GM23338 (cell line): ENCODE data around the gene CDYL. TPM values are rescaled to one million over a fixed set of nuclear protein-coding genes. Genes with fewer than 3 reads are reported as not detected.
A peak's percentile ranks its signal among the peaks of the same experiment; 100 is the strongest.

Experiments
- ATAC-seq: fragments of 200-7000 bp; cut with Tn5 transposase; 3 replicates; pipeline ENCODE4 v1.9.1; 2020
- DNase-seq: peaks from one replicate; pipeline ENCODE4 v3.0.0-alpha.2; 2015; ENCODE audit warnings: low spot score
- H2AFZ ChIP-seq: fragments of 200-600 bp; sonication (generic); 2 replicates; pipeline ENCODE4 v1.8.0; 2016; ENCODE audit warnings: antibody characterized with exemption, mild to moderate bottlenecking, moderate library complexity
- H3F3A ChIP-seq: fragments of 200-600 bp; sonication (generic); replicated peaks from 2 replicates; pipeline ENCODE4 v1.8.0; 2017; ENCODE audit warnings: antibody characterized with exemption, mixed run types, low read depth
- H3K27ac ChIP-seq: fragments of 200-600 bp; sonication (generic); 2 replicates; pipeline ENCODE4 v1.6.1; 2016; ENCODE audit warnings: low read depth
- H3K27me3 ChIP-seq: fragments of 200-600 bp; sonication (generic); 2 replicates; pipeline ENCODE4 v1.8.0; 2016; ENCODE audit warnings: mild to moderate bottlenecking, mixed run types, moderate library complexity; ENCODE audit not compliant: insufficient read depth
- H3K36me3 ChIP-seq: fragments of 200-600 bp; sonication (generic); 2 replicates; pipeline ENCODE4 v1.8.0; 2016; ENCODE audit warnings: mild to moderate bottlenecking; ENCODE audit not compliant: insufficient read depth
- H3K4me1 ChIP-seq: fragments of 200-600 bp; sonication (generic); 2 replicates; pipeline ENCODE4 v1.8.0; 2016; ENCODE audit warnings: mild to moderate bottlenecking, moderate library complexity; ENCODE audit not compliant: insufficient read depth
- H3K4me2 ChIP-seq: fragments of 200-600 bp; sonication (generic); 2 replicates; pipeline ENCODE4 v1.7.1; 2017; ENCODE audit warnings: mixed run types
- H3K4me3 ChIP-seq: fragments of 200-600 bp; sonication (generic); 2 replicates; pipeline ENCODE4 v1.6.1; 2016; ENCODE audit warnings: mixed run types
- H3K79me2 ChIP-seq: fragments of 200-600 bp; sonication (generic); replicated peaks from 2 replicates; pipeline ENCODE4 v1.8.0; 2017; ENCODE audit warnings: mild to moderate bottlenecking; ENCODE audit not compliant: insufficient read depth
- H3K9me2 ChIP-seq: fragments of 200-600 bp; sonication (generic); 2 replicates; pipeline ENCODE4 v1.8.0; 2017; ENCODE audit not compliant: insufficient read depth
- H4K20me1 ChIP-seq: fragments of 200-600 bp; sonication (generic); replicated peaks from 2 replicates; pipeline ENCODE4 v1.8.0; 2017; ENCODE audit warnings: mild to moderate bottlenecking; ENCODE audit not compliant: insufficient read depth
- H3K27ac Mint-ChIP-seq: 2 replicates; pipeline ENCODE4 v1.8.0; 2020; ENCODE audit warnings: inconsistent platforms, mild to moderate bottlenecking, moderate library complexity, mixed read lengths
- H3K27me3 Mint-ChIP-seq: 3 replicates; pipeline ENCODE4 v1.8.0; 2022; ENCODE audit warnings: low read depth, mild to moderate bottlenecking, moderate library complexity, mixed read lengths, inconsistent platforms; ENCODE audit not compliant: insufficient read depth, poor library complexity
- H3K36me3 Mint-ChIP-seq: 3 replicates; pipeline ENCODE4 v1.8.0; 2021; ENCODE audit warnings: low read depth, mild to moderate bottlenecking, inconsistent platforms, moderate library complexity, mixed read lengths
- H3K4me1 Mint-ChIP-seq: 3 replicates; pipeline ENCODE4 v1.8.0; 2020; ENCODE audit warnings: mild to moderate bottlenecking, inconsistent platforms, mixed read lengths
- H3K4me3 Mint-ChIP-seq: 3 replicates; pipeline ENCODE4 v1.8.0; 2021; ENCODE audit warnings: moderate library complexity, mild to moderate bottlenecking, inconsistent platforms, mixed read lengths
- H3K9me3 Mint-ChIP-seq: 3 replicates; pipeline ENCODE4 v1.8.0; 2020; ENCODE audit warnings: moderate library complexity, mild to moderate bottlenecking, inconsistent platforms, mixed read lengths
- CREB1 ChIP-seq: fragments of 250-450 bp; sonication (Bioruptor Pico); IDR thresholded peaks from 2 replicates; pipeline ENCODE4 v1.5.0; 2020; ENCODE audit warnings: low read depth, mild to moderate bottlenecking, moderate library complexity
- EZH2 ChIP-seq: fragments of 200-600 bp; sonication (generic); IDR thresholded peaks from one replicate; pipeline ENCODE4 v1.8.0; 2017; ENCODE audit warnings: antibody characterized with exemption, mild to moderate bottlenecking, low read depth; ENCODE audit not compliant: unreplicated experiment
- POLR2AphosphoS5 ChIP-seq: IDR thresholded peaks from 2 replicates; pipeline ENCODE4 v1.6.1; 2016; ENCODE audit warnings: antibody characterized with exemption, low read depth
- polyA plus RNA-seq: library from polyadenylated mRNA; unstranded; fragments of >200 nt; fragmentation: Nextera tagmentation; extraction: Ambion mirVana; gene quantifications from 2 replicates; pipeline ENCODE4 v1.2.1, GENCODE V29; 2016
- total RNA-seq: library from RNA; depleted of rRNA; stranded (reverse); fragments of >200 nt; shearing (Covaris generic); gene quantifications from 2 replicates; pipeline ENCODE4 v1.2.3, GENCODE V29; 2014
- TF ChIP-seq, protein P1 (sequence below), 2 experiments: fragments of 200-600 bp in 1 of 2; sonication (generic) in 1 of 2; conservative IDR thresholded peaks; 2 replicates each; pipeline versions ENCODE4 v1.5.1 to v1.6.1; 2016 to 2017; ENCODE audit warnings: antibody characterized with exemption in 2 of 2, low read depth in 2 of 2, mild to moderate bottlenecking in 2 of 2, moderate library complexity in 1 of 2
- TF ChIP-seq, protein P2 (sequence below): IDR thresholded peaks from one replicate; pipeline ENCODE4 v1.6.1; 2018; ENCODE audit warnings: antibody characterized with exemption; ENCODE audit not compliant: unreplicated experiment

Gene CDYL
- total and polyA plus RNA-seq, 2 experiments from 2014 or later: 67.2 to 128 TPM

DNA sequence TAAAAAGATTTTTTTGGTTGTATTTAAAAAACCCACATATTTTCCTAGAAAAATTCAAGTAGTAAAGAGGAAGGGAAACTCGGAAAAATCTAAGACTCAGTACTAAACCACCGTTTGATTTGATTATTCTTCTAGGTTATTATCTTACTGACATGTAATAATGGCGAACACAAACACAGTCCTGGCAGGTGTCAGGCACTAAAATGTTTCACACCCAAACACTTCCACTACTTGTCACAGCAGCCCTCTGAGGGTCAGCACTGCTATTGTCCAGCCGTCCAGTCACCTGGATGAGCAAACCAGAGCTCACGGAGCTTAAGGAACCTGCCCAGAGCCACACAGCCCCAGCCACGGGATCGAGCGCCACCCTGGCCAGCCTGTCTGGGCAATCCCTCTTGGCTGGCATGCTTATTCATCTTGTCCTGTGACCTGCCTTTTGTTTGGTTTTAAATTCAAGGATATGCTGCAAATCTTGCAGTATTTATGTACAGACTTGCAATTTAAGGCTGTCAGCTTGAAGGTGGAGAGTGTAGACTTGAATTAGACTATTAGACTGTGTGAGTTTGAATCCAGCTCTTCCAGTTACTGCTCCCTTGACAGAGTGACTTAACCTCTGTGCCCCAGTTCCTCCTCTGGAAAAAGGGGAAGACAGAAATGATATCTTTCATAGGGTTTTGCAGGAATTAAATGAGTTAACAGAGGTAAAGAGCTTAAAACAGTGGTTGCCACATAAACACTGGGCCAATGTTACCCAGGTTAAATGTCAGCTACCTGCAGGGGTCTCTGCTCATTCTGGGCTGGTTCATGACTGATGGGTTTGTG, 82.2 kb downstream of the CDYL start:
- Histone ChIP-seq H2AFZ (no peak overlapping the region), H3K9me2 (no peaks in the 10 kb centered on the region), H3K79me2 (peaks cover 100% of the 10 kb centered on the region), H3K36me3 (no peaks in the 10 kb centered on the region), H3F3A (0 out of 2 replicates have a peak, but pooled peaks cover 3% of the 10 kb centered on the region), H3K27me3 (no peaks in the 10 kb centered on the region), H3K4me2 (no peak overlapping the region), H3K4me1 (peaks cover 40% of the 10 kb centered on the region), H3K27ac (no peak overlapping the region), H3K4me3 (no peak overlapping the region), H4K20me1 (peaks cover 88% of the 10 kb centered on the region)
- Mint-ChIP-seq H3K36me3 (peaks cover 10% of the 10 kb centered on the region), H3K4me1 (peaks cover 69% of the 10 kb centered on the region), H3K4me3 (no peak overlapping the region), H3K27me3 (peaks cover 12% of the 10 kb centered on the region), H3K27ac (peak overlapping the region; percentile 32; the same call in 1 of the 2 replicates), H3K9me3 (no peaks in the 10 kb centered on the region)
- DNase-seq: no peak
- peak; percentile 25 for ATAC-seq
- no peak for TF ChIP-seq CREB1
- TF ChIP-seq, protein P1, sequence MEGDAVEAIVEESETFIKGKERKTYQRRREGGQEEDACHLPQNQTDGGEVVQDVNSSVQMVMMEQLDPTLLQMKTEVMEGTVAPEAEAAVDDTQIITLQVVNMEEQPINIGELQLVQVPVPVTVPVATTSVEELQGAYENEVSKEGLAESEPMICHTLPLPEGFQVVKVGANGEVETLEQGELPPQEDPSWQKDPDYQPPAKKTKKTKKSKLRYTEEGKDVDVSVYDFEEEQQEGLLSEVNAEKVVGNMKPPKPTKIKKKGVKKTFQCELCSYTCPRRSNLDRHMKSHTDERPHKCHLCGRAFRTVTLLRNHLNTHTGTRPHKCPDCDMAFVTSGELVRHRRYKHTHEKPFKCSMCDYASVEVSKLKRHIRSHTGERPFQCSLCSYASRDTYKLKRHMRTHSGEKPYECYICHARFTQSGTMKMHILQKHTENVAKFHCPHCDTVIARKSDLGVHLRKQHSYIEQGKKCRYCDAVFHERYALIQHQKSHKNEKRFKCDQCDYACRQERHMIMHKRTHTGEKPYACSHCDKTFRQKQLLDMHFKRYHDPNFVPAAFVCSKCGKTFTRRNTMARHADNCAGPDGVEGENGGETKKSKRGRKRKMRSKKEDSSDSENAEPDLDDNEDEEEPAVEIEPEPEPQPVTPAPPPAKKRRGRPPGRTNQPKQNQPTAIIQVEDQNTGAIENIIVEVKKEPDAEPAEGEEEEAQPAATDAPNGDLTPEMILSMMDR (conservative IDR thresholded peaks at IDR 0.05; ENCODE audit: low read depth in 2 of 2): 0 out of 4 replicates have a peak, but pooled peaks of 1 of the 2 experiments have one; percentile 19

DNA sequence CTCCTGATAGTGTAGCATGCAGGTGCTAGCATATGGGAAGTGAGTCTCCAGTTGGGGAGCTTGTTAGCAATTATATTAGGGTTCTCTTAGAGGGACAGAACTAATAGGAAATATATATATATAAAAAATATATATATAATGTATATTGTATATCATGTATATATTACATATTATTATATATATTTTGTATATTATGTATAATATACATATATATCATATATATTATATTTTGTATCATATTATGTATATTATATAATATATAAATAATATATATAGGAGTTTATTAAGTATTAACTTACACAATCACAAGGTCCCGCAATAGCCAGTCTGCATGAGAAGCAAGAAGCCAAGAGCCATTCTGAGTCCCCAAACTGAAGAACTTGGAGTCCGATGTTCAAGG, 84.2 kb downstream of the CDYL start:
- H3K4me2 ChIP-seq: no peak overlapping the region
- TF ChIP-seq, protein P2, sequence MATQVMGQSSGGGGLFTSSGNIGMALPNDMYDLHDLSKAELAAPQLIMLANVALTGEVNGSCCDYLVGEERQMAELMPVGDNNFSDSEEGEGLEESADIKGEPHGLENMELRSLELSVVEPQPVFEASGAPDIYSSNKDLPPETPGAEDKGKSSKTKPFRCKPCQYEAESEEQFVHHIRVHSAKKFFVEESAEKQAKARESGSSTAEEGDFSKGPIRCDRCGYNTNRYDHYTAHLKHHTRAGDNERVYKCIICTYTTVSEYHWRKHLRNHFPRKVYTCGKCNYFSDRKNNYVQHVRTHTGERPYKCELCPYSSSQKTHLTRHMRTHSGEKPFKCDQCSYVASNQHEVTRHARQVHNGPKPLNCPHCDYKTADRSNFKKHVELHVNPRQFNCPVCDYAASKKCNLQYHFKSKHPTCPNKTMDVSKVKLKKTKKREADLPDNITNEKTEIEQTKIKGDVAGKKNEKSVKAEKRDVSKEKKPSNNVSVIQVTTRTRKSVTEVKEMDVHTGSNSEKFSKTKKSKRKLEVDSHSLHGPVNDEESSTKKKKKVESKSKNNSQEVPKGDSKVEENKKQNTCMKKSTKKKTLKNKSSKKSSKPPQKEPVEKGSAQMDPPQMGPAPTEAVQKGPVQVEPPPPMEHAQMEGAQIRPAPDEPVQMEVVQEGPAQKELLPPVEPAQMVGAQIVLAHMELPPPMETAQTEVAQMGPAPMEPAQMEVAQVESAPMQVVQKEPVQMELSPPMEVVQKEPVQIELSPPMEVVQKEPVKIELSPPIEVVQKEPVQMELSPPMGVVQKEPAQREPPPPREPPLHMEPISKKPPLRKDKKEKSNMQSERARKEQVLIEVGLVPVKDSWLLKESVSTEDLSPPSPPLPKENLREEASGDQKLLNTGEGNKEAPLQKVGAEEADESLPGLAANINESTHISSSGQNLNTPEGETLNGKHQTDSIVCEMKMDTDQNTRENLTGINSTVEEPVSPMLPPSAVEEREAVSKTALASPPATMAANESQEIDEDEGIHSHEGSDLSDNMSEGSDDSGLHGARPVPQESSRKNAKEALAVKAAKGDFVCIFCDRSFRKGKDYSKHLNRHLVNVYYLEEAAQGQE: no peak
- no peak for TF ChIP-seq CREB1
- no peak for TF ChIP-seq EZH2
- TF ChIP-seq, protein P1 (conservative IDR thresholded peaks at IDR 0.05; ENCODE audit: low read depth in 2 of 2): no peak
- no peak for TF ChIP-seq POLR2AphosphoS5
- H3K27me3 ChIP-seq: no peaks in the 10 kb centered on the region
- peaks cover 68% of the 10 kb centered on the region for H3K4me1 Mint-ChIP-seq
- H3K4me3 ChIP-seq: no peak overlapping the region
- peaks cover 19% of the 10 kb centered on the region for H3K27me3 Mint-ChIP-seq
- no peak overlapping the region for H3K4me3 Mint-ChIP-seq
- peaks cover 86% of the 10 kb centered on the region for H4K20me1 ChIP-seq
- H3K36me3 Mint-ChIP-seq: peaks cover 19% of the 10 kb centered on the region
- no peak overlapping the region for H3K27ac ChIP-seq
- H3K9me2 ChIP-seq: no peaks in the 10 kb centered on the region
- no peak overlapping the region for H2AFZ ChIP-seq
- ATAC-seq (no peak), DNase-seq (no peak)
- H3K27ac Mint-ChIP-seq: no peak overlapping the region
- H3F3A ChIP-seq: 0 out of 2 replicates have a peak, but pooled peaks cover 3% of the 10 kb centered on the region
- H3K79me2 ChIP-seq: peaks cover 100% of the 10 kb centered on the region
- H3K4me1 ChIP-seq: peaks cover 45% of the 10 kb centered on the region
- no peaks in the 10 kb centered on the region for H3K36me3 ChIP-seq
- H3K9me3 Mint-ChIP-seq: no peaks in the 10 kb centered on the region
